RPMI8226 (cell line): ENCODE measurements around the gene TRPM7.

ENCODE experiments used
- DNase-seq: peaks from one replicate; pipeline ENCODE4 v3.0.0-alpha.2; 2015

TRPM7 gene

DNA sequence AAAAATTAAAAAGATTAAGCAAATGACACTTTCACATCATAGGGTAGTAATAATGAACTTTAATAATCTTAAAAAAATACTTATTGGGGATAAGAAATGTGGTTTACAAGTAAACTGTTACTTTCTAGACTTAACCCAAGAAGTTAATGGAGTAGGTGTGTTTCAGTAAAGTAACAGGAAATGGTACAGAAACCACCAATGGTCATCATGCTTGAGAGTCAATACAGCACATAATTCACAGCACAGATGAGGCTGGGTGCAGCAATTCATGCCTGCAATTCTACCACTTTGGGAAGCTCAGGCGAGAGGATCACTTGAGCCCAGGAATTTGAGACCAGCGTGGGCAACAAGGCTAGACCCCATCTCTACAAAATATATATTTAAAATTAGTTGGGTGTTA, 128.6 kb downstream of the TRPM7 start:
- DNase-seq = no peak

- DNase-seq = no peak
These were observed 129.8 kb downstream of the TRPM7 start for GRCh38 chr15:50556642-50557371.

GRCh38 chr15:50552238-50552637, 134.4 kb downstream of the TRPM7 start:
- no peak for DNase-seq

DNA sequence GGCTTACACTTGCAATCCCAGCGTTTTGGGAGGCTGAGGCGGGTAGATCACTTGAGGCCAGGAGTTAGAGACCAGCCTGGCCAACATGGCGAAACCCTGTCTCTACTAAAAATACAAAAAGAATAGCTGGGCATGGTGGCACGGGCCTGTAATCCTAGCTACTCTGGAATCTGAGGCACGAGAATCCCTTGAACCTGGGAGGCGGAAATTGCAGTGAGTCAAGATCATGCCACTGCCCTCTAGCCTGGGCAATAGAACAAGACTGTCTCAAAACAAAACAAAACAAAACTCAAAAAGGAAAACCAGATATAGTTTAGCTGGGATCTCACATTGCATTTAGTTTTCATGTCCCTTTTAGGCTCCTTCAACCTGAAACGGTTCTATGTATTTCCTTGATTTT, 137.3 kb downstream of the TRPM7 start:
- no peak for DNase-seq

- DNase-seq = no peak
These were observed 140.0 kb downstream of the TRPM7 start, which contains the start of gene USP50 for GRCh38 chr15:50546566-50546965. USP50 (minus strand) TSS chr15:50546666; CDS start chr15:50546525, 141 bp downstream.

DNA sequence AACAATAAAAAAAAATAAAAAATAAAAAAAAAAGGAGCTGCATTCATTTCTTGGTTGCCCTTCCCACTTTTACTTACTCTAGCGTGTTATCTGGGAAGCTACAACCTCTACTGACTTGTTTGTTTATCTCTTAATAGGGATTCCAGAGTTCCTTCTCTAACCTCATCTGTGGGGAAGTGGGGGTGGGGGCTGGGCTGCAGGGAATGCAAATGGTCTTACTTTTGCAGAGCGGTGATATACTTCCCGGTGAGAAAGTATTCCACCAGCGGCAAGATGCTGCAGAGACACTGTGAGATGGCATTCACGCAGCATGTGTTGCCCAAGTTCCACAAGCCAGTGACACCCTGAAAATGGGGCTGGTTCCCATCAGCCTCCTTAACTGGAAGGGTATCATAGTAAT, 142.2 kb downstream of the TRPM7 start:
- DNase-seq = no peak

GRCh38 chr15:50543556-50543955, 143.0 kb downstream of the TRPM7 start:
- DNase-seq = no peak

- DNase-seq = no peak
These were observed 143.7 kb downstream of the TRPM7 start for GRCh38 chr15:50542887-50543210.

GRCh38 chr15:50531766-50532165, 154.8 kb downstream of the TRPM7 start:
- DNase-seq = no peak

GRCh38 chr15:50531163-50531562, 155.4 kb downstream of the TRPM7 start:
- no peak for DNase-seq

- DNase-seq = no peak
These were observed 162.7 kb downstream of the TRPM7 start for GRCh38 chr15:50523851-50524251.

DNA sequence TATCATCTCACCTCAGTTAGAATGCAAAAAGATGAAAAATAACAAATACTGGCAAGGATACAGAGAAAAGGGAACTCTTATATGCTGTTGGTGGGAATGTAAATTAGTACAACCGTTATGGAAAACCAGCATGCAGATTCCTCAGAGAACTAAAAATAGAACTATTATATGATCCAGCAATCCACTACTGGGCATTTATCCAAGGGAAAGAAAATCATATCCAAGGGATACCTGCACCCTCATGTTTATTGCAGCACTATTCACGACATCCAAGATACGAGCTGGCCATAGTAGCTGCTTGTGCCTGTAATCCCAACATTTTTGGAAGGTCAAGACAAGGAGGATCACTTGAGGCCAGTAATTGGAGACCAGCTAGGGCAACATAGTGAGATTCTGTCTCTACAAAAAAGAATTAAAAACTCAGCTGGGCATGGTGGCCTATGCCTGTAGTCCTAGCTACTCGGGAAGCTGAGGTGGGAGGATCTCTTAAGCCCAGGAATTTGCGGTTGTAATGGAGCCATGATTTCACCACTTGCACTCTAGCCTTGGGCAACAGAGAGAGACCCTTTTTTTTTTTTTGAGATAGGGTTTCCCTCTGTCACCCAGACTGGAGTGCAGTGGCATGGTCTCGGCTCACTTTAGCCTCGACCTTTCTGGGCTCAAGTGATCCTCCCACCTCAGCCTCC, 166.7 kb downstream of the TRPM7 start:
- no peak for DNase-seq

DNA sequence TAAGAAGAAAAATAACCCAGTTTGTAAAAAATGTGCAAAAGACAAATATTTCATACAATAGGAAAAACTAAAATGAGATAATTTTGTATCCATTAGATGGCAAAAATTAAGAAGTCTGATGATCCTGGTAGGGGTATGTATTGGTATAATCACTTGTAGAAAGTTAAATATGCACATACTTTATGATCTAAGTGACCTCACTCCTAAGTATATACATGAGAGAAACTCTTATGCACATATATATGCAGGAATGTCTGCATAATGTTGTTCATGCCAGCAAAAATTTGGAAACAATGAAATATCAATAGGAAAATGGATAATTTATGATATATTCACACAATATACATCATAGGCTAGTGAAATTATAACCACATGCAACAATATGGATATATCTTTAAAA, 173.6 kb downstream of the TRPM7 start:
- DNase-seq = no peak
